Mononuclear cell (primary cell): ENCODE results near the gene C4orf46. TPM values are rescaled to one million over a fixed set of nuclear protein-coding genes. Genes with fewer than 3 reads are reported as not detected.
"Not testable (repeated sequence)": the region's sequence is repeated elsewhere in the genome, so short reads cannot be mapped to it uniquely, and the experiment has no call there.

ENCODE experiments used
- H3K27me3 ChIP-seq: 2 replicates; pipeline ENCODE4 v1.6.0; 2011; ENCODE audit warnings: low read length, control low read depth; ENCODE audit not compliant: insufficient read depth
- H3K4me1 ChIP-seq: 2 replicates; pipeline ENCODE4 v1.5.1; 2011; ENCODE audit warnings: mild to moderate bottlenecking, low read length, control low read depth; ENCODE audit not compliant: insufficient read depth
- H3K4me3 ChIP-seq: 2 replicates; pipeline ENCODE4 v1.5.1; 2011; ENCODE audit warnings: mild to moderate bottlenecking, low read length, moderate library complexity
- H3K9me3 ChIP-seq: 2 replicates; pipeline ENCODE4 v1.5.1; 2011; ENCODE audit warnings: low read depth, mild to moderate bottlenecking, control low read depth, low read length
- total RNA-seq: library from RNA; depleted of rRNA; stranded (reverse); fragments of >200 nt; gene quantifications from one replicate; pipeline ENCODE4 v1.2.3, GENCODE V29; 2012

The C4orf46 gene
- total RNA-seq, 1 donor: 14.9 TPM

DNA sequence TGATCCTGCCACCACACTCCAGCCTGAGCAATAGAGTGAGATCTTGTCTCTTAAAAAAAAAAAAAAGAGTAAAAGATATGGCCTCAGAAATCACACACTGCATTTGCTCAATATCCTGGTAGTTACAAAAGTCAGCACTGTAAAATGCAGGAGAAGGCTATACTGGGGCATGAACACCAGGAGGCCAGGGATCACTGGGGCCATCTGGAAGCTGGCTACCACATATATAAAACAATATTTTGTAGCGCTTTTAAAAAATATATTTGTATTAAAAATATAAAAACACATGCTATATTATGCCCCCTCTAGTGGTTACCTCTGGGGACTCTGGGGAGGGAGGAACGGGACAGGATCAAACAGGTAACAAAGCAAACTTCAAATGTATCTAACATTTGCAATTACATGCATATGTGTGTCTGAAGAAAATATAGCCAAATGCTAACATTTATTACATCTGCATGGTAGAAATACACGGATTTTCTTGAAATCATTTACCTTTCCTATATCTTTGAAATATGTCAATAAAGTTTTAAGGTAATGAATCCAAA, 4.0 kb downstream of the C4orf46 start:
- Histone ChIP-seq H3K27me3 (no peaks in the 10 kb centered on the region), H3K4me1 (peaks cover 33% of the 10 kb centered on the region), H3K9me3 (no peaks in the 10 kb centered on the region), H3K4me3 (no peak overlapping the region)

DNA sequence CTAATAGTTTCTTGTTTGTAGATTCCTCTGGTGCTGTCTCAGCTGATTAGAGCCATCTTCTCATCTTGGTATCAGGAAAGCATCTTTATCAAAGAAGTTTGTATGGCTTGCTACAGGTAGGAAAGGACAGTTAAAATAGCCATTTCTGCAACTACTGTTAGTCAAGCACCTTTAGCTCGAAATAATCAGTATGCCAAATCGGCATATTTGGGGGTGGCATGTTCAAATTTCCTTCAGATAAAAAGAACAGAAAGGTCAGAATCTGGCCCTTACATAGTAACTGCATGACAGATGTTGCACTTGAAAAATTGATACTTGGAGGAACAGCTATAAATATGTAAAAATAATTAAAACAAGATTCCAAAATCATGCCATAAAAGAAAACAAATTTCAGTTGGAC, 4.8 kb downstream of the C4orf46 start:
- Histone ChIP-seq H3K9me3 (no peaks in the 10 kb centered on the region), H3K4me1 (peaks cover 29% of the 10 kb centered on the region), H3K4me3 (no peak overlapping the region), H3K27me3 (no peaks in the 10 kb centered on the region)

GRCh38 chr4:158664806-158665205, 6.9 kb downstream of the C4orf46 start:
- no peaks in the 10 kb centered on the region for H3K27me3 ChIP-seq
- peaks cover 19% of the 10 kb centered on the region for H3K4me1 ChIP-seq
- H3K4me3 ChIP-seq: no peak overlapping the region
- no peaks in the 10 kb centered on the region for H3K9me3 ChIP-seq

- not testable (repeated sequence) for H3K4me3 ChIP-seq, H3K27me3 ChIP-seq, H3K9me3 ChIP-seq
- H3K4me1 ChIP-seq: peaks cover 19% of the 10 kb centered on the region
Measured at GRCh38 chr4:158663707-158664625, 7.7 kb downstream of the C4orf46 start.

GRCh38 chr4:158663255-158663654, 8.4 kb downstream of the C4orf46 start:
- H3K4me1 ChIP-seq: peaks cover 19% of the 10 kb centered on the region
- H3K27me3 ChIP-seq, H3K9me3 ChIP-seq, H3K4me3 ChIP-seq: not testable (repeated sequence)

DNA sequence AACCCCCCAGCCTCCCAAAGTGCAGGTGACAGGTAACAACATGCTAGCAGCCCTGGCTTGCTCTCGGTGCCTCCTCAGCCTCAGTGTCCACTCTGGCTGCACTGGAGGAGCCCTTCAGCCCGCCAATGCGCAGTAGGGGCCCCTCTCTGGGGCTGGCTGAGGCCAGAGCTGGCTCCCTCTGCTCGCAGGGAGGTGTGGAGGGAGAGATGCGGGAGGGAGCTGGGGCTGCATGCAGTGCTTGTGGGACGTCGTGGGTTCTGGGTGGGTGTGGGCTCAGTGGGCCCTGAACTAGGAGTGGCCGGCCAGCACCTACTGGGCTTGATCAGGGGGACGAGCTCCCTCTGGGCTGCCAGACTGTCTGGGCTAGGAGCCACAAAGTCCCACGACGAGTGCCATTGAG, 14.4 kb downstream of the C4orf46 start:
- Histone ChIP-seq H3K27me3 (no peaks in the 10 kb centered on the region), H3K4me1 (no peaks in the 10 kb centered on the region), H3K9me3 (no peaks in the 10 kb centered on the region), H3K4me3 (no peak overlapping the region)

DNA sequence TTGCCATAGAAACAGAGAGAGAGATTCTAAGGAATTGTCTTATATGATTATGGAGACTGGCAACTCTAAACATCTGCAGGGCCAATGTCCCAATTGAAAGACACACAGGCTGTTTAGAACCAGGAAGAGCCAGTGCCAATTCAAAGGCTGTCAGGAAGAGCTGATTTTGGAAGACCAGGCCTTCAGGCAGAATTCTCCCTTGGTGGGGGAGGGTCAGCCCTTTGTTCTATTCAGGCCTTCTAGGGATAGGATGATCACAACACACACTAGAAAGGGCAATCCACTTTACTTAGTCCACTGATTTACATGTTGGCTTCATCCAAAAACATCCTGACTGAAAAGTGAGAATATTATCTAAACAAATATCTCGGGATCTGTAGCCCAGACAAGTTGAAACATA, 15.2 kb downstream of the C4orf46 start:
- Histone ChIP-seq H3K4me1 (no peaks in the 10 kb centered on the region), H3K9me3 (no peaks in the 10 kb centered on the region)

DNA sequence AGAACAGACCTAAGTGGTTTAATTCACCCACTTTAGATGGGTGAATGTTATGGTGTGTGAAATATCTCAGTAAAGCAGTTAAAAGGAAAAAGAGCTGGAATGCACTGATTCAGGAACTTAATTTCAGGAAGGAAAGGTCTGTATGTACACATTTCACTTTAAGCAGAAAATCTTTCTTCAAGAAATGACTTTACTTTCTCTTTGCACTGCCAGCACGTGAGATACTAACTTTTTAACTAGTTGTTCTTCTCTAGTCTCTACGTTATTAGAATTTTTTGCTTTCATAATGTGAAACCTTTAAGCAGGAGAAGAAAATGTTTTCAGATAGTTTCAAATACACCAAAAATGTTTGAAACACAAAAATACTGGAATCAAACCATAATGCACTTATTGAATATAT, 18.8 kb downstream of the C4orf46 start:
- Histone ChIP-seq H3K4me3 (no peak overlapping the region), H3K9me3 (no peaks in the 10 kb centered on the region), H3K27me3 (no peaks in the 10 kb centered on the region), H3K4me1 (no peaks in the 10 kb centered on the region)

More for the DNA sequence above, 15.2 kb downstream of the C4orf46 start:
- Histone ChIP-seq H3K27me3 (no peaks in the 10 kb centered on the region), H3K4me3 (no peak overlapping the region)

GRCh38 chr4:158649111-158649680, 22.5 kb downstream of the C4orf46 start:
- Histone ChIP-seq H3K27me3 (no peaks in the 10 kb centered on the region), H3K4me1 (no peaks in the 10 kb centered on the region), H3K4me3 (no peak overlapping the region)

DNA sequence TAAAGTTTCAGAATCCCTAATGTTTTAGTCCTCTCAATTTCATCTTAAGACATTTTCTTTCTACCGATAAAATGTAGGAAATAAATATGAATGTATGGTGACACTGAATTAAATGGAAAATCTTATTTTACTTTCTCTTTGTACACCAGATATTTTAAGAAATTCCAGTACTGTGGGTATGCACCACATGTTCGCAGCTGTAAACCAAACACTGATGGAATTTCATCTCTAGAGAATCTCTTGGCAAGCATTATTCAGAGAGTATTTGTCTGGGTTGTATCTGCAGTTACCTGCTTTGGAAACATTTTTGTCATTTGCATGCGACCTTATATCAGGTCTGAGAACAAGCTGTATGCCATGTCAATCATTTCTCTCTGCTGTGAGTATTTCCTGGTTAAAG, 26.9 kb downstream of the C4orf46 start:
- H3K4me3 ChIP-seq: no peak overlapping the region
- no peaks in the 10 kb centered on the region for H3K27me3 ChIP-seq
- no peaks in the 10 kb centered on the region for H3K9me3 ChIP-seq
- H3K4me1 ChIP-seq: no peaks in the 10 kb centered on the region

More at GRCh38 chr4:158649111-158649680, 22.5 kb downstream of the C4orf46 start:
- no peaks in the 10 kb centered on the region for H3K9me3 ChIP-seq

GRCh38 chr4:158644356-158644755, 27.3 kb downstream of the C4orf46 start:
- H3K4me1 ChIP-seq: no peaks in the 10 kb centered on the region
- no peak overlapping the region for H3K4me3 ChIP-seq
- no peaks in the 10 kb centered on the region for H3K27me3 ChIP-seq
- no peaks in the 10 kb centered on the region for H3K9me3 ChIP-seq

- H3K4me1 ChIP-seq: no peaks in the 10 kb centered on the region
- no peaks in the 10 kb centered on the region for H3K27me3 ChIP-seq
- no peak overlapping the region for H3K4me3 ChIP-seq
- H3K9me3 ChIP-seq: no peaks in the 10 kb centered on the region
Measured at GRCh38 chr4:158636619-158637018, 35.1 kb downstream of the C4orf46 start.

DNA sequence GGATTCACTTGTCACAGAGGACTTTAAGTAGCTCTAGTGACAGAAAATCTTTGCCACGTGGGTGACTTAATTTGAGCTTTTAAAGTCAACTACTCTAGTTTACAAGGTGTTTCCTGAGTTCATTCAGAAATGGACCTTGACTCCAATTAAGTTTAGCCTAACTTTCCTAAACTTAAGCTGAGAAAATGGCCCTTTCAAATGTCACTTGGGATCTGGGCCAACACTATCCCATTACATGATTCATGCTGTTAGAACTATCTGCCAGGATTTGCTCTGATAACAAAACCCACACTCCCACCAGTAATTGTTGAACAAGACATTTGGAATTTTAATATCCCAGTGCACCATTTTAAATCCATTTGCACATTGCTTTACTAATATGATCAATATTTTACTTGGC, 40.8 kb downstream of the C4orf46 start:
- no peaks in the 10 kb centered on the region for H3K4me1 ChIP-seq
- no peaks in the 10 kb centered on the region for H3K9me3 ChIP-seq
- H3K4me3 ChIP-seq: no peak overlapping the region
- H3K27me3 ChIP-seq: no peaks in the 10 kb centered on the region

DNA sequence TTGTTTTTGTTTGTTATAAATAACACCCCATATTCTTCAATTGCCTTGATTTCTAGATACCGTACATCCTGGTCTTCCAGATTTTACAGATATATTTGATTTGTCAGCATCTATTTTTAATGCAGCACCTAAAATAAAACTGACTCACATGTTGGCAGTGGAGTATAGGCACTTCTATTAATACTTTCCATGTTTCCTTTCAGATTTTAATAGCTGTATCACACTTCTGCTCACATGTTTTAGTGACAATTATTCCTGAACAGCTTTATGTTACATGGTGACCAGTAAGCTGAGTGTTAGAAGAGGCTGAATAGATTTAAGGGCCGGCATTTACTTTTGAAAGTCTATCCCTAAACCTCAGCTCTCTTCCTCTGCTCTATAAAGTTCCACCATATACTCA, 46.1 kb downstream of the C4orf46 start:
- H3K9me3 ChIP-seq: no peaks in the 10 kb centered on the region
- H3K4me1 ChIP-seq: no peaks in the 10 kb centered on the region
- no peak overlapping the region for H3K4me3 ChIP-seq
- H3K27me3 ChIP-seq: no peaks in the 10 kb centered on the region

DNA sequence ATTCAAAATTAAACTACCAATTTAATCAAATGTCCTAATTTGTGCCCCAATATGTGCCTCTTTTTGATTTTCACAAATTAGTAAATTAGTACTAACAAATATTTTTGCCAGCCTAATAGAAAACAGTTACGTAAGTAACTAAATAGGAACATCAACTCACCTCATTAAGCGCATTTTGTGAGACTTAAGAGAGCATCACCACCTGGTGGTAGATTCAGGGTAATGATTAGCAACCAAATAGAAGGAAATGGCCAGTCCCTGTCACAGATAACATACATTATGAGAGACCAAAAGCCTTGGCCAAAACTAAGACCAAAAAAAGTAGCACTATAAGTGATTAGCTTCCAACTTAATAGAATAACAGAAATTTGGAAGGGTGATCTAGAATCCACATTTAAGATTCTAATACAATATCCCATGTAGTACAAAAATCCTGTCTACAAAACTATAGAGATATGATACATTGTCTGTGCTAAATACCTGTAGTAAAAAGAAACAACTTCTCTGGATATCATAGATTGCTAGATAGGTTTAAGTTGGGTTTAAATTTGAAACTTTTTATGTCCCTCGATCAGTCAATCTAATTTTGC, 46.7 kb downstream of the C4orf46 start:
- no peaks in the 10 kb centered on the region for H3K9me3 ChIP-seq
- H3K4me3 ChIP-seq: no peak overlapping the region
- no peaks in the 10 kb centered on the region for H3K27me3 ChIP-seq
- no peaks in the 10 kb centered on the region for H3K4me1 ChIP-seq
